GM18951 (cell line): ENCODE data around the gene BTBD10.
"Not testable (repeated sequence)": the region's sequence is repeated elsewhere in the genome, so short reads cannot be mapped to it uniquely, and the experiment has no call there.

Experiments
- POLR2A ChIP-seq: IDR thresholded peaks from 4 replicates; pipeline ENCODE4 v1.6.1; 2011; ENCODE audit warnings: mild to moderate bottlenecking; ENCODE audit not compliant: insufficient read length, insufficient read depth; ENCODE audit errors: extremely low read depth
- in situ Hi-C: fragments of 300-500 bp; cut with MboI; formaldehyde crosslinking; loops from one replicate; pipeline ENCODE4 v1.12.0; 2022; ENCODE audit warnings: low sequenced_read_pairs, mixed read lengths, inconsistent platforms; ENCODE audit not compliant: unreplicated experiment

The BTBD10 gene

GRCh38 chr11:13429288-13429687, 33.7 kb downstream of the BTBD10 start:
- in situ Hi-C loops = no loop called here
- TF ChIP-seq POLR2A = no peak

- no peak for TF ChIP-seq POLR2A
- in situ Hi-C loops = no loop called here
These were observed 35.6 kb downstream of the BTBD10 start for GRCh38 chr11:13427440-13427839.

- in situ Hi-C loops = no loop called here
- TF ChIP-seq POLR2A = no peak
These were observed 39.6 kb downstream of the BTBD10 start for GRCh38 chr11:13423372-13423771.

DNA sequence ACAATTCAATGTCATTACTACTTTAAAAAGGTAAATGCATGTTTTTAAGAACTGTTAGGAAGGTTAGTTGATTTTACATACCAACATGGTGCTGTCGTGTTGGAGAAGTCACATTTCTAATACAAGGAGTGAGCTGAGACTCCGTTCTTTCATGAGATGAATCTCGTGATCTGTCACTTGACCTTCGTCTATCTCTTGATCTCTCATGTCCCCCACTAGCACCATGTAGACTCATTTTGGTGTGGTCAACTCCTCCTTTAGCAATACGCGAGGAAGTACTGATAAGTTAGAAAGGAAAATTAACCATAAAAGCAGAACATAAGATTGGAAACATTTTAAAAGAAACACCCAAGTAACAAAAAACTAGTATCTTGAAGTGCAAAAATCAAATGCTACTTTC, 41.5 kb downstream of the BTBD10 start:
- in situ Hi-C loops = no loop called here
- no peak for TF ChIP-seq POLR2A

GRCh38 chr11:13415201-13415600, 47.8 kb downstream of the BTBD10 start:
- in situ Hi-C loops = no loop called here
- TF ChIP-seq POLR2A = no peak

DNA sequence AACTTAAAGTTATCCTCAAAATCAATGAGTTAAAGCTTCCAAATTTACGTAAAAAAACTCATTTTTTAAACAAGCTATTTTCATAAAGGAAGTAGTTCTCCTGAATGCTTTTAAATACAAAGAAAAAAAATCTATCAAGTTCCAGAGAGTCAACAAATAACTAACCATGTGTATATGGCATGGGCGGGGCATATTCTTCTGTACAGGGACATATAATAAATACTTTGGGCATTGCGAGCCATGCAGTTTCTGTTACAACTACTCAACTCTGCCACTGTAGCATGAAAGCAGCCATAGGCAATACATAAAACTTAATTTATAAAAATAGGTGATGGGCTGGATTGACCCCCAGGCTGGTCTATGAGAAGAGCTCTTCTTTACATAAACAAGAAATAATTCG, 57.8 kb downstream of the BTBD10 start:
- TF ChIP-seq POLR2A = no peak
- in situ Hi-C loops = no loop called here

DNA sequence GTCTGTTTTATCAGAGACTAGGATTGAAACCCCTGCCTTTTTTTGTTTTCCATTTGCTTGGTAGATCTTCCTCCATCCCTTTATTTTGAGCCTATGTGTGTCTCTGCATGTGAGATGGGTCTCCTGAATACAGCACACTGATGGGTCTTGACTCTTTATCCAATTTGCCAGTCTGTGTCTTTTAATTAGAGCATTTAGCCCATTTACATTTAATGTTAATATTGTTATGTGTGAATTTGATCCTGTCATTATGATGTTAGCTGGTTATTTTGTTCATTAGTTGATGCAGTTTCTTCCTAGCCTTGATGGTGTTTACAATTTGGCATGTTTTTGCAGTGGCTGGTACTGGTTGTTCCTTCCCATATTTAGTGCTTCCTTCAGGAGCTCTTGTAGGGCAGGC, 64.7 kb downstream of the BTBD10 start:
- in situ Hi-C loops = not testable (repeated sequence)

DNA sequence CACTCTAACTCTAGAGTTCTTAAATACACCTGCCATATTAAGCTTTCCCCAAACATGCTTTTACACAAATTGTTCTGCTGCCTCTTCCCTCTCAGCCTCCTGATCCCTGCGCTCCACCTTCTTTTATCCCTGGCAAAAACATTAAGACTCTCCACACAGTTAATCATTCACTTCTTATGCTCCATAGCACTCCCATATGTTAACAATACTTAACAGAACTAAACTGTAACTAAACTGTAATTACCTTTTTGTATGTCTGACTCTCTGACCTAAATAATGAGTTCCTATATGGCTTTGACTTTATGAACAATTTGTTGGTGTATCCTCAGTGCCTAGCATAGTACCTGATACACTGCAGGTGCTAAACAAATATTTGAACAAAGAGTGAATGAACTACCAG, 71.8 kb downstream of the BTBD10 start:
- TF ChIP-seq POLR2A = no peak
- in situ Hi-C loops = no loop called here

GRCh38 chr11:13388741-13389140, 74.3 kb downstream of the BTBD10 start:
- in situ Hi-C loops = no loop called here
- TF ChIP-seq POLR2A = no peak

GRCh38 chr11:13386567-13386966, 76.5 kb downstream of the BTBD10 start:
- in situ Hi-C loops = no loop called here
- no peak for TF ChIP-seq POLR2A

DNA sequence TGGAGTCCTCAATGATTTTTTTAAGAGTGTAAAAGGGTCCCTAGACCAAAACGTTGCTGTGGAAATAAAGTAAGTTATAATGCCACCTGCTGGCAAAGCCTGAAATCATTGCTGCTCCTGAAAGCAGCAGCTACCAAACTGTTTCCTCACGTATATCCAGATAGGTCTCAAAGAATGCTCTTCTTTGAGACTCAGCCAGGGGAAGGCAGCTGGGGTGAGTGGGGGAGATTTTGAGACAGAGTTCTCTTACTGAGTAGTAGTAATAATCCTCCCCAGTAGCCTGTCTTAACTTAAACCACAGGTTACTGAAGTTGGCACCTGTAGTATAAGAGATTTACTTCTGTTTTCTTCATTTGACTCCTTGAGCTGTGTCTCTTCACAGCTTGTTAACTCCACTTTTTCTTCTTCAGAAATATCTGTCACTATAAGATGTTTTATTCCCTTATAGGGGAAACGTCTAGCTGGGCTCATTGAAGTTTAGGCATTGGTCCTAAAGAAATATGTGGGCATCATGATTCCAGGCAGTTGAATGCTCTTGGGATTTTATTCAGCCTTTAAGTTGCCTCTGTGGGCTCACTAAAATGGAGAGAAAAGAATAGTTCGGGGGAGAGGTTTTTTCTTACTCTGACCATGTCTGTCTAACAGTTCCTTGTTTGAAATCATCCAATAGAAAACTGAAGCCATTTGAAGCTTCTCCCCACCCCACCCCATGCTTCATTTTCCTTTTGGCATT, 77.9 kb downstream of the BTBD10 start:
- no peak for TF ChIP-seq POLR2A

DNA sequence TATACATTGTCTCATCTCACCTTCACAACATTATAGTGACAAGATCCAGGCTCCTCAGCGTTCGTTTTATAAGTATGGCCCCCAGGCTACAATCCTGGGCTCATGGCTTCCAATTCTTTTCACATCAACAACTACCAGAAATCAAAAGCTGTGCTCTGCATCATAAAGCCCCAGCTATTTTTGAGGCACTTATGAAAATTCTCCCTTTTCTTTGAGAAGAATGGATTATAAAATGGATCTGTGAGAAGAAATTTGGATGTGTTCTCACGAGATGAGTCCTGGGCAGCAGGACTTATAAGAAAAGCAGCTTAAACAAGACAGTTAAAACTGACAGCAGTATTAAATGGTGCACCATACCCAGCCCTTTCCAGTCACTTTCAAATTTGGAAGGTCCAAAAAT, 80.3 kb downstream of the BTBD10 start:
- in situ Hi-C loops = no loop called here
- TF ChIP-seq POLR2A = no peak

More for the DNA sequence above, 77.9 kb downstream of the BTBD10 start:
- in situ Hi-C loops = no loop called here

GRCh38 chr11:13380731-13381130, 82.3 kb downstream of the BTBD10 start:
- in situ Hi-C loops = no loop called here
- TF ChIP-seq POLR2A = no peak

GRCh38 chr11:13378316-13378715, 84.7 kb downstream of the BTBD10 start:
- TF ChIP-seq POLR2A = no peak
- in situ Hi-C loops = no loop called here

- in situ Hi-C loops = no loop called here
These were observed 86.2 kb downstream of the BTBD10 start for GRCh38 chr11:13376838-13377237.

More at GRCh38 chr11:13376838-13377237, 86.2 kb downstream of the BTBD10 start:
- no peak for TF ChIP-seq POLR2A
